Breast epithelium (tissue), 4 donors: ENCODE data around the gene MPHOSPH9. TPM values are rescaled to one million over a fixed set of nuclear protein-coding genes. Genes with fewer than 3 reads are reported as not detected.

Experiments
- DNase-seq, 2 donors: peaks; one replicate each; pipeline ENCODE4 v3.0.0-alpha.2; 2019; ENCODE audit warnings: low spot score in 2 of 2
- H3K27ac ChIP-seq, 2 donors: fragments of 200-600 bp; sonication (generic) in 1 of 2; one replicate each; pipeline ENCODE4 v1.5.1; 2016 to 2019; ENCODE audit warnings: mild to moderate bottlenecking in 1 of 2
- H3K27me3 ChIP-seq, 2 donors: fragments of 200-600 bp; sonication (generic) in 1 of 2; one replicate each; pipeline versions ENCODE4 v1.5.1 to v1.6.0; 2017 to 2019; ENCODE audit warnings: control low read depth in 1 of 2, mild to moderate bottlenecking in 1 of 2
- H3K36me3 ChIP-seq: fragments of 200-600 bp; one replicate; pipeline ENCODE4 v1.5.1; 2019
- H3K4me1 ChIP-seq, 2 donors: fragments of 200-600 bp; sonication (generic); one replicate each; pipeline ENCODE4 v1.5.1; 2016 to 2019; ENCODE audit warnings: control low read depth in 1 of 2
- H3K4me3 ChIP-seq, 3 donors: fragments of 200-600 bp; sonication (generic); 1 replicate in 2 of 3; 2 replicates in 1 of 3; pipeline ENCODE4 v1.5.1; 2016 to 2019; ENCODE audit warnings: mild to moderate bottlenecking in 3 of 3, moderate library complexity in 2 of 3
- H3K9me3 ChIP-seq, 2 donors: fragments of 200-600 bp; sonication (generic) in 1 of 2; one replicate each; pipeline ENCODE4 v1.5.1; 2016 to 2019; ENCODE audit warnings: control low read depth in 1 of 2
- CTCF ChIP-seq, 3 donors: fragments of 450-650 bp; IDR thresholded peaks; one replicate each; pipeline ENCODE4 v1.5.1; 2016 to 2017; ENCODE audit warnings: antibody characterized with exemption in 3 of 3, mild to moderate bottlenecking in 3 of 3, moderate library complexity in 3 of 3
- POLR2A ChIP-seq: fragments of 450-650 bp; IDR thresholded peaks from one replicate; pipeline ENCODE4 v1.6.1; 2016; ENCODE audit warnings: antibody characterized with exemption, mild to moderate bottlenecking, moderate library complexity
- POLR2AphosphoS5 ChIP-seq, 3 donors: sonication (generic); formaldehyde crosslinking; IDR thresholded peaks; one replicate each; pipeline ENCODE4 v1.6.1; 2017; ENCODE audit warnings: antibody characterized with exemption in 3 of 3
- intact Hi-C: fragments of 100-400 bp; cut with DNase I; formaldehyde crosslinking; loops from one replicate; pipeline ENCODE4 v1.15.1; 2023; ENCODE audit warnings: low total_unique reads
- total RNA-seq, 3 donors: library from RNA; depleted of rRNA; stranded (reverse); fragments of >200 nt; gene quantifications; one replicate each; pipeline ENCODE4 v1.1.0, GENCODE V29; 2016

The MPHOSPH9 gene
- total RNA-seq, 3 donors from 2014 or later = 19.0 to 28.6 (median 21.7) TPM

GRCh38 chr12:123163227-123163626 lies 69.7 kb downstream of the MPHOSPH9 start:
- H3K27ac ChIP-seq = no peak overlapping the region
- intact Hi-C loops = no loop called here
- no peaks in the 10 kb centered on the region for H3K36me3 ChIP-seq

GRCh38 chr12:123160801-123161487 lies 72.0 kb downstream of the MPHOSPH9 start:
- H3K27me3 ChIP-seq = no peaks in the 10 kb centered on the region
- TF ChIP-seq POLR2A = no peak
- TF ChIP-seq POLR2AphosphoS5 (IDR thresholded peaks at IDR 0.05) = no peak
- no peak for TF ChIP-seq CTCF (IDR thresholded peaks at IDR 0.05)
- H3K36me3 ChIP-seq = no peaks in the 10 kb centered on the region
- intact Hi-C loops = no loop called here
- no peaks in the 10 kb centered on the region for H3K4me1 ChIP-seq
- no peaks in the 10 kb centered on the region for H3K9me3 ChIP-seq
- no peak overlapping the region for H3K4me3 ChIP-seq
- DNase-seq = no peak
- no peak overlapping the region for H3K27ac ChIP-seq

More at GRCh38 chr12:123163227-123163626, 69.7 kb downstream of the MPHOSPH9 start:
- Histone ChIP-seq H3K9me3 (no peaks in the 10 kb centered on the region), H3K27me3 (no peaks in the 10 kb centered on the region), H3K4me3 (no peak overlapping the region), H3K4me1 (no peaks in the 10 kb centered on the region)
- DNase-seq = no peak
- no peak for TF ChIP-seq POLR2A
- TF ChIP-seq CTCF (IDR thresholded peaks at IDR 0.05) = no peak
- TF ChIP-seq POLR2AphosphoS5 (IDR thresholded peaks at IDR 0.05) = no peak

DNA sequence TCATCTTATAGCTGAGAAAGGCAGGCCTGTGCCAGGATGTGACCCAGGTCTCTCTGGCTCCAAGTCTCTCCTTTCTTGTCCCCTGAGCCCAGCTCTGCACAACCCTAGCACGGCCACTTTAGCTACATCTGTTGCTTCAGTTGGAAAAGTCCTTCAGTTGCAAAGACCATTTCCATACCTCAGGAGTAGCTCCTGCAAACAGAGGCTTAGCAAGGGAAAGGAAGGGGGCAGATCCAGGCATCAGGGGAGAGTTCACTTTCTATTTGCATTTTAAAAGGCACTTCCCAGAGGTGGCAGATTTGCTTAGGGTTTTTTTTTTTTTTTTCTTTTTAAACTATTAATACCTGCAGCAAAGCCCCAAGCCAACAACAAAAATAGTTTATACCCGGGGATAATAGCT lies 79.0 kb downstream of the MPHOSPH9 start:
- H3K27ac ChIP-seq = no peak overlapping the region
- TF ChIP-seq POLR2A (no peak), CTCF (IDR thresholded peaks at IDR 0.05) (no peak), POLR2AphosphoS5 (IDR thresholded peaks at IDR 0.05) (no peak)
- H3K4me1 ChIP-seq = no peaks in the 10 kb centered on the region
- intact Hi-C loops = no loop called here
- no peaks in the 10 kb centered on the region for H3K9me3 ChIP-seq
- no peak for DNase-seq
- no peaks in the 10 kb centered on the region for H3K27me3 ChIP-seq
- H3K4me3 ChIP-seq = no peak overlapping the region
- no peaks in the 10 kb centered on the region for H3K36me3 ChIP-seq

DNA sequence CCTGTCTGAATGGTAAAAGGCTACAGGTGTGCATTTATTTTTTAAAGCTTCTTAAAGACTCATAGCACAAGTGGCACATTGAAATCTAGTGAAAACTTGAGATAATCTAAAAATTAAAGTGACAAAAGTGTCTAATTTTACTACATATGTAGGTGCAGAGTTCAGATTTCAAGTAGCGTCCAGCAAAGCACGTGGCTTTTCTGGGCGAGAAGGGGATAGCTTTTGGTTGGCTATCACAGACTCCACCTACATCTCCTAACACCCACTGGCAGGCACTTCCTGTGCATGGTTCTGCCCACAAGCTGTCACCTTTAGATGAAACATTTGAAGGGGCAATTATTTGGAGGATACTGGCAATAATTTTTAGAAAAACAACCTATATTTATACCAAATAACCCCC lies 80.1 kb downstream of the MPHOSPH9 start:
- Histone ChIP-seq H3K9me3 (no peaks in the 10 kb centered on the region), H3K4me3 (no peak overlapping the region), H3K27ac (no peak overlapping the region), H3K36me3 (no peaks in the 10 kb centered on the region), H3K27me3 (no peaks in the 10 kb centered on the region), H3K4me1 (no peaks in the 10 kb centered on the region)
- intact Hi-C loops = no loop called here
- no peak for TF ChIP-seq CTCF (IDR thresholded peaks at IDR 0.05)
- TF ChIP-seq POLR2AphosphoS5 (IDR thresholded peaks at IDR 0.05) = no peak
- no peak for TF ChIP-seq POLR2A
- no peak for DNase-seq

GRCh38 chr12:123151457-123152454 lies 81.2 kb downstream of the MPHOSPH9 start:
- Histone ChIP-seq H3K4me3 (peak overlapping the region; percentile 73 to 75 (median 74)), H3K9me3 (no peaks in the 10 kb centered on the region), H3K27me3 (no peaks in the 10 kb centered on the region), H3K4me1 (no peaks in the 10 kb centered on the region), H3K27ac (peak overlapping the region; percentile 66 to 73), H3K36me3 (no peaks in the 10 kb centered on the region)
- intact Hi-C loops = no loop called here
- TF ChIP-seq POLR2A (no peak), CTCF (IDR thresholded peaks at IDR 0.05) (no peak), POLR2AphosphoS5 (IDR thresholded peaks at IDR 0.05) (no peak)
- DNase-seq = no peak
